ENCODE data around the gene THOC6. TPM values are rescaled to one million over a fixed set of nuclear protein-coding genes. Genes with fewer than 3 reads are reported as not detected.

Gene THOC6
- total RNA-seq, result 10.3 TPM

GRCh38 chr16:3023669-3024478, at the start of gene THOC6, which contains the start of gene HCFC1R1:
Gene THOC6, plus strand, starts transcription at chr16:3024035. Its CDS starts 292 bp downstream, at chr16:3024327.
Gene HCFC1R1, minus strand, starts transcription at chr16:3023942. Its CDS starts 1 bp downstream, at chr16:3023941.

GRCh38 chr16:2980227-2981176, 43.3 kb upstream of the THOC6 start, which contains the start of gene PKMYT1:
Gene PKMYT1, minus strand, starts transcription at chr16:2980446. Its CDS starts 789 bp downstream, at chr16:2979657.

GRCh38 chr16:3012828-3013420, 10.9 kb upstream of the THOC6 start, which contains the start of gene CLDN9:
Gene CLDN9, plus strand, starts transcription at chr16:3012923. Its CDS starts 440 bp downstream, at chr16:3013363.

GRCh38 chr16:3017794-3018506, 5.9 kb upstream of the THOC6 start, which contains the start of gene CLDN6:
Gene CLDN6, minus strand, starts transcription at chr16:3018183. Its CDS starts 2,162 bp downstream, at chr16:3016021.

GRCh38 chr16:3020247-3020603, 3.6 kb upstream of the THOC6 start, which contains the start of gene TNFRSF12A:
Gene TNFRSF12A, plus strand, starts transcription at chr16:3020368. Its CDS starts 30 bp downstream, at chr16:3020398.

GRCh38 chr16:3036726-3037315, 13.0 kb downstream of the THOC6 start, which contains the start of gene BICDL2:
Gene BICDL2, minus strand, starts transcription at chr16:3036944. Its CDS starts 1,448 bp downstream, at chr16:3035496.

GRCh38 chr16:3045758-3046640, 22.2 kb downstream of the THOC6 start, which contains the start of gene MMP25:
Gene MMP25, plus strand, starts transcription at chr16:3046561. Its CDS starts 357 bp downstream, at chr16:3046918.

GRCh38 chr16:3065069-3065741, 41.4 kb downstream of the THOC6 start, which contains the start of gene IL32:
Gene IL32, plus strand, starts transcription at chr16:3065640. Its CDS starts 172 bp downstream, at chr16:3065812.

Other genes with a start within 250 kb of the THOC6 start
- gene ELOB, start 246.8 kb upstream of the THOC6 start, total RNA-seq, result 283 TPM
- 2.9 TPM for gene PRSS33, start 236.5 kb upstream of the THOC6 start, total RNA-seq
- not detected for gene PRSS41, start 225.6 kb upstream of the THOC6 start, total RNA-seq
- gene PRSS21, start 206.8 kb upstream of the THOC6 start, total RNA-seq, result not detected
- 4.8 TPM for gene ZG16B, start 193.7 kb upstream of the THOC6 start, total RNA-seq
- 1.2 TPM for gene PRSS22, start 165.9 kb upstream of the THOC6 start, total RNA-seq
- 46.7 TPM for gene FLYWCH2, start 140.8 kb upstream of the THOC6 start, total RNA-seq
- gene FLYWCH1, start 112.1 kb upstream of the THOC6 start, total RNA-seq, result 35.2 TPM
- 1.6 TPM for gene KREMEN2, start 59.8 kb upstream of the THOC6 start, total RNA-seq
- gene PAQR4, start 54.7 kb upstream of the THOC6 start, total RNA-seq, result 23.0 TPM
- 8.2 TPM for gene PKMYT1, start 43.6 kb upstream of the THOC6 start, total RNA-seq
- not detected for gene CLDN9, start 11.1 kb upstream of the THOC6 start, total RNA-seq
- not detected for gene CLDN6, start 5.9 kb upstream of the THOC6 start, total RNA-seq
- 10.3 TPM for gene TNFRSF12A, start 3.7 kb upstream of the THOC6 start, total RNA-seq
- gene HCFC1R1, start 93 bp upstream of the THOC6 start, total RNA-seq, result 10.0 TPM
- gene BICDL2, start 12.9 kb downstream of the THOC6 start, total RNA-seq, result 3.1 TPM
- 2.1 TPM for gene MMP25, start 22.5 kb downstream of the THOC6 start, total RNA-seq
- gene IL32, start 41.6 kb downstream of the THOC6 start, total RNA-seq, result 33.9 TPM
- not detected for gene ZSCAN10, start 75.3 kb downstream of the THOC6 start, total RNA-seq
- gene ZNF205, start 88.6 kb downstream of the THOC6 start, total RNA-seq, result 19.0 TPM
- gene ZNF213, start 111.0 kb downstream of the THOC6 start, total RNA-seq, result 13.0 TPM
- not detected for gene OR1F1, start 164.2 kb downstream of the THOC6 start, total RNA-seq
- gene ZNF200, start 211.1 kb downstream of the THOC6 start, total RNA-seq, result 16.1 TPM
- gene MEFV, start 232.6 kb downstream of the THOC6 start, total RNA-seq, result 0.99 TPM

All from camera-type eye (tissue), 1 donor.